GM10248 (cell line): Measurements from ENCODE around the gene RHOBTB3.

Source experiments
- CTCF ChIA-PET: fragments of 300-600 bp; sonication (Branson Sonifier 250); formaldehyde crosslinking; extraction: SDS; loops from one replicate; lab custom pipeline; 2021; ENCODE audit warnings: antibody characterized with exemption; lab: Yijun Ruan, JAX
- POLR2A ChIA-PET: fragments of 350-650 bp; sonication (Branson Sonifier 250); formaldehyde crosslinking; extraction: SDS; loops from one replicate; lab custom pipeline; 2020; ENCODE audit warnings: antibody characterized with exemption; lab: Yijun Ruan, JAX
- DNase-seq: peaks from one replicate; pipeline ENCODE4 v3.0.0; 2012; ENCODE audit errors: extremely low spot score
- CTCF ChIP-seq: IDR thresholded peaks from 2 replicates; pipeline ENCODE4 v1.5.1; 2012; ENCODE audit warnings: mild to moderate bottlenecking, low read depth; ENCODE audit errors: extremely low read depth, missing control alignments, control extremely low read depth

The RHOBTB3 gene

GRCh38 chr5:95733107-95733665 is 2.0 kb downstream of the RHOBTB3 start:
- ChIA-PET POLR2A (no interaction called here), CTCF (interaction anchor here (0.8 to 1.6 kb wide), 7 partner anchors 8 to 260 kb away, joined by 3 to 5 read pairs (median 3); no protein-coding TSS in a partner anchor)
- DNase-seq: no peak
- no peak for TF ChIP-seq CTCF

GRCh38 chr5:95734187-95734586 is 3.1 kb downstream of the RHOBTB3 start:
- no peak for TF ChIP-seq CTCF
- ChIA-PET POLR2A (no interaction called here), CTCF (interaction anchor here (0.5 to 2.8 kb wide), 9 partner anchors 10 to 261 kb away, joined by 3 to 11 read pairs (median 3); no protein-coding TSS in a partner anchor)
- no peak for DNase-seq

GRCh38 chr5:95734906-95735305 is 3.8 kb downstream of the RHOBTB3 start:
- DNase-seq: no peak
- POLR2A ChIA-PET: no interaction called here
- CTCF ChIA-PET: interaction anchor here (0.7 to 2.8 kb wide), 10 partner anchors 10 to 113 kb away, joined by 3 to 11 read pairs (median 4); no protein-coding TSS in a partner anchor
- TF ChIP-seq CTCF: no peak

GRCh38 chr5:95735406-95735805 is 4.3 kb downstream of the RHOBTB3 start:
- no peak for TF ChIP-seq CTCF
- DNase-seq: no peak
- ChIA-PET CTCF (interaction anchor here (1.0 to 2.8 kb wide), 9 partner anchors 10 to 112 kb away, joined by 3 to 11 read pairs (median 4); no protein-coding TSS in a partner anchor), POLR2A (no interaction called here)

GRCh38 chr5:95738072-95738471 is 6.9 kb downstream of the RHOBTB3 start:
- DNase-seq: no peak
- ChIA-PET CTCF (no interaction called here), POLR2A (no interaction called here)
- no peak for TF ChIP-seq CTCF

GRCh38 chr5:95738834-95739233 is 7.7 kb downstream of the RHOBTB3 start:
- CTCF ChIA-PET: no interaction called here
- no peak for DNase-seq
- POLR2A ChIA-PET: no interaction called here
- no peak for TF ChIP-seq CTCF
